Measurements from ENCODE around the gene LEP.

- TF ChIP-seq CTCF (IDR thresholded peaks at IDR 0.05) (no peak), POLR2A (IDR thresholded peaks at IDR 0.05) (no peak)
Measured at GRCh38 chr7:128274246-128274883, 33.3 kb downstream of the LEP start.

All from Peyer's patch (tissue), 4 donors.